K562 (cell line): ENCODE data around the gene C3orf85. TPM values are rescaled to one million over a fixed set of nuclear protein-coding genes. Genes with fewer than 3 reads are reported as not detected.

Source experiments
- ATAC-seq: fragments of 200-7000 bp; cut with Tn5 transposase; 3 replicates; pipeline ENCODE4 v1.9.1; 2020; ENCODE audit warnings: moderate library complexity
- BruUV-seq: library from RNA; stranded (reverse); fragments of 400-500 nt; replicated peaks from 2 replicates; lab custom pipeline; 2021; lab: Mats Ljungman, UMichigan
- CTCF ChIA-PET: fragments of 300-600 bp; formaldehyde crosslinking; extraction: SDS; loops from one replicate; lab custom pipeline; 2021; ENCODE audit warnings: low intra/inter-chr PET ratio; lab: Yijun Ruan, JAX
- POLR2A ChIA-PET: fragments of 300-600, 350-650 bp; sonication (Branson Sonifier 250); formaldehyde crosslinking; extraction: SDS; loops from one replicate; lab custom pipeline; 2021; ENCODE audit warnings: antibody characterized with exemption, inconsistent platforms; lab: Yijun Ruan, JAX
- DNase-seq, 4 experiments: peaks; one replicate each; pipeline versions ENCODE4 v3.0.0 to v3.0.0-alpha.2; 2011 to 2018; ENCODE audit warnings: low spot score in 3 of 4, mixed read lengths in 3 of 4; ENCODE audit errors: extremely low read depth in 1 of 4
- FAIRE-seq: peaks from 2 replicates; lab custom pipeline; 2011; peaks lifted over from hg19 to GRCh38; lab: Jason Lieb, UNC
- H2AFZ ChIP-seq: 2 replicates; pipeline ENCODE4 v1.6.0; 2011; ENCODE audit warnings: low read depth, low read length, control low read depth, inconsistent platforms
- H3K27ac ChIP-seq: fragments of 200-600 bp; 3 replicates; pipeline ENCODE4 v1.8.0; 2011; ENCODE audit warnings: low read depth, mild to moderate bottlenecking, control low read depth, inconsistent platforms, low read length, moderate library complexity, mixed read lengths; ENCODE audit errors: extremely low read depth
- H3K27me3 ChIP-seq, 2 experiments: fragments of 300-600 bp in 1 of 2; 2 replicates in 1 of 2; 3 replicates in 1 of 2; pipeline versions ENCODE4 v1.6.0 to v1.8.0; 2011; ENCODE audit warnings: inconsistent platforms in 2 of 2, low read length in 2 of 2, mild to moderate bottlenecking in 1 of 2, mixed read lengths in 1 of 2, moderate library complexity in 1 of 2; ENCODE audit not compliant: control insufficient read depth in 2 of 2, insufficient read depth in 2 of 2
- H3K36me3 ChIP-seq: fragments of 300-600 bp; 3 replicates; pipeline ENCODE4 v1.8.0; 2011; ENCODE audit warnings: mild to moderate bottlenecking, low read length, inconsistent platforms; ENCODE audit not compliant: control insufficient read depth, insufficient read depth
- H3K4me1 ChIP-seq, 2 experiments: fragments of 200-600 bp in 1 of 2; replicated peaks in 1 of 2; 2 replicates in 1 of 2; 3 replicates in 1 of 2; pipeline versions ENCODE4 v1.5.1 to v1.8.0; 2011; ENCODE audit warnings: inconsistent platforms in 2 of 2, low read length in 2 of 2, mild to moderate bottlenecking in 1 of 2, mixed read lengths in 1 of 2, moderate library complexity in 1 of 2; ENCODE audit not compliant: control insufficient read depth in 2 of 2, insufficient read depth in 2 of 2
- H3K4me2 ChIP-seq: 2 replicates; pipeline ENCODE4 v1.6.1; 2011; ENCODE audit warnings: low read length, control low read depth, inconsistent platforms, mixed read lengths; ENCODE audit not compliant: insufficient read depth
- H3K4me3 ChIP-seq: fragments of 200-600 bp; sonication (generic), shearing (Covaris generic); 2 replicates; pipeline ENCODE4 v1.5.1; 2016; ENCODE audit warnings: control low read depth, inconsistent platforms
- H3K79me2 ChIP-seq: fragments of 200-600 bp; 3 replicates; pipeline ENCODE4 v1.8.0; 2011; ENCODE audit warnings: low read length, inconsistent platforms; ENCODE audit not compliant: control insufficient read depth, insufficient read depth
- H3K9ac ChIP-seq, 2 experiments: 2 replicates each; pipeline versions ENCODE4 v1.6.0 to v1.6.1; 2011; ENCODE audit warnings: low read depth in 2 of 2, low read length in 2 of 2, control low read depth in 1 of 2, inconsistent platforms in 1 of 2, mild to moderate bottlenecking in 1 of 2, mixed read lengths in 1 of 2; ENCODE audit not compliant: insufficient read depth in 1 of 2
- H3K9me1 ChIP-seq: one replicate; pipeline ENCODE4 v1.6.0; 2011; ENCODE audit warnings: inconsistent platforms, mild to moderate bottlenecking, low read length, moderate library complexity; ENCODE audit not compliant: control insufficient read depth, insufficient read depth
- H3K9me3 ChIP-seq: replicated peaks from 2 replicates; pipeline ENCODE4 v1.5.1; 2011; ENCODE audit warnings: low read depth, low read length, inconsistent platforms; ENCODE audit not compliant: control insufficient read depth, insufficient read depth
- H4K20me1 ChIP-seq: replicated peaks from 2 replicates; pipeline ENCODE4 v1.6.1; 2011; ENCODE audit warnings: low read length, inconsistent platforms, mixed read lengths; ENCODE audit not compliant: control insufficient read depth, insufficient read depth
- CC2D1A ChIP-seq: fragments of 450-650 bp; IDR thresholded peaks from 2 replicates; pipeline ENCODE4 v1.6.1; 2017; ENCODE audit warnings: mild to moderate bottlenecking
- GATAD2B ChIP-seq: fragments of 450-650 bp; IDR thresholded peaks from 2 replicates; pipeline ENCODE4 v1.6.1; 2017; ENCODE audit warnings: mild to moderate bottlenecking, borderline replicate concordance
- HNRNPL ChIP-seq: fragments of 200-400 bp; formaldehyde crosslinking; IDR thresholded peaks from 2 replicates; pipeline ENCODE4 v1.6.1; 2017; ENCODE audit warnings: low read depth, mild to moderate bottlenecking, low read length
- SIRT6 ChIP-seq: IDR thresholded peaks from one replicate; pipeline ENCODE4 v1.6.1; 2012; ENCODE audit warnings: low read depth, mild to moderate bottlenecking, control low read depth, inconsistent platforms, low read length, moderate library complexity
- TCF7L2 ChIP-seq: fragments of 150-350 bp; IDR thresholded peaks from 2 replicates; pipeline ENCODE4 v1.6.1; 2016; ENCODE audit warnings: low read depth, mild to moderate bottlenecking, low read length, moderate library complexity
- THRB ChIP-seq: fragments of 450-650 bp; formaldehyde crosslinking; conservative IDR thresholded peaks from 2 replicates; pipeline ENCODE4 v1.4.0; 2022; ENCODE audit warnings: mild to moderate bottlenecking, missing genetic modification characterization
- ZKSCAN3 ChIP-seq: fragments of 250-450 bp; sonication (Bioruptor Pico); IDR thresholded peaks from 2 replicates; pipeline ENCODE4 v1.4.0; 2020
- ZNF274 ChIP-seq: IDR thresholded peaks from 2 replicates; pipeline ENCODE4 v1.6.1; 2011; ENCODE audit warnings: low read depth, mild to moderate bottlenecking, low read length, moderate library complexity, borderline replicate concordance
- ZNF280A ChIP-seq: fragments of 450-650 bp; IDR thresholded peaks from 2 replicates; pipeline ENCODE4 v1.6.1; 2018; ENCODE audit warnings: mild to moderate bottlenecking, low read depth; ENCODE audit not compliant: partially characterized antibody
- ZNF354B ChIP-seq: fragments of 250-450 bp; sonication (Bioruptor Pico); IDR thresholded peaks from 2 replicates; pipeline ENCODE4 v1.4.0; 2020
- ZNF408 ChIP-seq: fragments of 250-450 bp; sonication (Bioruptor Pico); IDR thresholded peaks from 2 replicates; pipeline ENCODE4 v1.4.0; 2020; ENCODE audit warnings: low read depth, mild to moderate bottlenecking, moderate library complexity
- ZNF699 ChIP-seq: fragments of 250-450 bp; sonication (Bioruptor Pico); IDR thresholded peaks from 2 replicates; pipeline ENCODE4 v1.8.0; 2021; ENCODE audit warnings: mild to moderate bottlenecking, moderate library complexity; ENCODE audit not compliant: insufficient replicate concordance
- WGBS: fragments of 100-300 bp; shearing (Covaris generic); methylation state at CpG from one replicate; pipeline ENCODE4 v1.1.6; 2016; ENCODE audit warnings: low coverage, mixed read lengths; ENCODE audit not compliant: insufficient coverage; ENCODE audit errors: missing lambda C conversion rate; 5-methylcytosine and 5-hydroxymethylcytosine counted together
- in situ Hi-C: fragments of 300-500 bp; cut with MboI; formaldehyde crosslinking; loops from 4 replicates; pipeline ENCODE4 v1.15.0; 2018; ENCODE audit warnings: inconsistent platforms, mixed read lengths
- intact Hi-C: fragments of 100-400 bp; cut with micrococcal nuclease; formaldehyde crosslinking; loops from 2 replicates; pipeline ENCODE4 v1.14.2; 2022
- polyA plus RNA-seq, 8 experiments: library from polyadenylated mRNA; depleted of rRNA in 4 of 8; stranded (reverse) in 5 of 8; unstranded in 3 of 8; fragments of >200 nt; fragmentation: Nextera tagmentation in 2 of 8; fragmentation: Illumina TruSeq in 1 of 8; extraction: Ambion mirVana in 2 of 8; extraction: Trizol in 1 of 8; gene quantifications; 2 replicates each; pipeline versions ENCODE4 v1.2.1 to v1.2.3, GENCODE V29; 2011 to 2014; ENCODE audit warnings: inconsistent platforms in 1 of 8, missing spikeins in 1 of 8
- total RNA-seq, 7 experiments: library from RNA; depleted of rRNA in 6 of 7; stranded (reverse); fragments of >200 nt in 6 of 7; fragmentation: Illumina TruSeq in 2 of 7; extraction: Trizol in 2 of 7; gene quantifications; 2 replicates each; pipeline versions ENCODE4 v1.2.1 to v1.2.3, GENCODE V29; 2011 to 2021; ENCODE audit warnings: low replicate concordance in 1 of 7

Gene C3orf85
- total and polyA plus RNA-seq, 9 of the 15 experiments (the other 6 are each of a cell fraction or from before 2014, with no cell fraction given), result not detected

GRCh38 chr3:109152320-109152719, 15.8 kb downstream of the C3orf85 start:
- Histone ChIP-seq H3K4me1 (no peaks in the 10 kb centered on the region), H3K9me1 (no peaks in the 10 kb centered on the region), H3K27me3 (no peaks in the 10 kb centered on the region), H3K9me3 (no peaks in the 10 kb centered on the region), H3K79me2 (no peaks in the 10 kb centered on the region), H2AFZ (no peak overlapping the region), H3K4me2 (no peak overlapping the region), H3K36me3 (no peaks in the 10 kb centered on the region), H4K20me1 (no peaks in the 10 kb centered on the region), H3K4me3 (no peak overlapping the region), H3K27ac (no peak overlapping the region), H3K9ac (no peak overlapping the region)
- WGBS, result 2% methylated on average over 4 of the region's 4 CpGs
- DNase-seq (no peak), ATAC-seq (no peak), FAIRE-seq (no peak)
- TF ChIP-seq ZNF274 (no peak), ZNF699 (no peak), ZKSCAN3 (CRISPR knock-in tag) (no peak), ZNF408 (CRISPR knock-in tag) (no peak), THRB (CRISPR knock-in tag) (no peak), GATAD2B (no peak), ZNF354B (CRISPR knock-in tag) (no peak), TCF7L2 (no peak), ZNF280A (no peak), SIRT6 (no peak), HNRNPL (no peak), CC2D1A (no peak)
- in situ Hi-C loops, result no loop called here
- no TSS peak for BruUV-seq
- ChIA-PET CTCF (no interaction called here), POLR2A (no interaction called here)
- intact Hi-C loops, result no loop called here
